MM.1S (cell line): Measurements from ENCODE around the gene TANC1.

Source experiments
- DNase-seq: peaks from one replicate; pipeline ENCODE4 v3.0.0-alpha.2; 2015
- H2AFZ ChIP-seq: fragments of 300-600 bp; sonication (generic); 2 replicates; pipeline ENCODE4 v1.6.0; 2016; ENCODE audit warnings: antibody characterized with exemption, low read length
- H3F3A ChIP-seq: fragments of 300-600 bp; sonication (generic); 2 replicates; pipeline ENCODE4 v1.6.1; 2016; ENCODE audit warnings: mild to moderate bottlenecking, antibody characterized with exemption, low read length, moderate library complexity, mixed read lengths; ENCODE audit not compliant: insufficient read depth
- H3K27ac ChIP-seq: fragments of 300-600 bp; sonication (generic); 2 replicates; pipeline ENCODE4 v1.5.1; 2016; ENCODE audit warnings: mild to moderate bottlenecking, low read length
- H3K27me3 ChIP-seq: fragments of 300-600 bp; sonication (generic); replicated peaks from 2 replicates; pipeline ENCODE4 v1.6.0; 2016; ENCODE audit warnings: low read length; ENCODE audit not compliant: insufficient read depth
- H3K36me3 ChIP-seq: fragments of 300-600 bp; sonication (generic); replicated peaks from 2 replicates; pipeline ENCODE4 v1.6.1; 2016; ENCODE audit warnings: mild to moderate bottlenecking, low read length, mixed read lengths; ENCODE audit not compliant: insufficient read depth
- H3K4me1 ChIP-seq: fragments of 300-600 bp; sonication (generic); 2 replicates; pipeline ENCODE4 v1.6.1; 2016; ENCODE audit warnings: low read length, mixed read lengths
- H3K4me2 ChIP-seq: fragments of 300-600 bp; sonication (generic); 2 replicates; pipeline ENCODE4 v1.6.0; 2016; ENCODE audit warnings: low read depth, low read length
- H3K4me3 ChIP-seq: fragments of 300-600 bp; sonication (generic); 2 replicates; pipeline ENCODE4 v1.5.1; 2016; ENCODE audit warnings: low read length, mixed read lengths
- H3K79me2 ChIP-seq: fragments of 300-600 bp; sonication (generic); 2 replicates; pipeline ENCODE4 v1.6.1; 2016; ENCODE audit warnings: mixed run types, low read length, mixed read lengths
- H3K9ac ChIP-seq: fragments of 300-600 bp; sonication (generic); 2 replicates; pipeline ENCODE4 v1.6.1; 2016; ENCODE audit warnings: low read length, mixed read lengths
- H3K9me2 ChIP-seq: fragments of 300-600 bp; sonication (generic); replicated peaks from 2 replicates; pipeline ENCODE4 v1.6.1; 2016; ENCODE audit warnings: mild to moderate bottlenecking, low read length, mixed read lengths; ENCODE audit not compliant: insufficient read depth
- H3K9me3 ChIP-seq: fragments of 300-600 bp; sonication (generic); replicated peaks from 2 replicates; pipeline ENCODE4 v1.6.1; 2016; ENCODE audit warnings: mild to moderate bottlenecking, low read length, mixed read lengths; ENCODE audit not compliant: insufficient read depth
- H4K20me1 ChIP-seq: fragments of 300-600 bp; sonication (generic); 2 replicates; pipeline ENCODE4 v1.6.1; 2016; ENCODE audit warnings: mild to moderate bottlenecking, low read length, moderate library complexity, mixed read lengths; ENCODE audit not compliant: insufficient read depth
- CTCF ChIP-seq: fragments of 300-600 bp; sonication (generic); IDR thresholded peaks from 2 replicates; pipeline ENCODE4 v1.5.1; 2016; ENCODE audit warnings: antibody characterized with exemption, low read length, mixed read lengths
- EZH2 ChIP-seq: fragments of 300-600 bp; sonication (generic); optimal IDR thresholded peaks from 2 replicates; pipeline ENCODE3; 2017; ENCODE audit warnings: low read depth, mild to moderate bottlenecking, antibody characterized with exemption, low read length, mixed read lengths
- EZH2phosphoT487 ChIP-seq: fragments of 300-600 bp; sonication (generic); IDR thresholded peaks from 2 replicates; pipeline ENCODE4 v1.6.1; 2018; ENCODE audit warnings: antibody characterized with exemption, low read length

The TANC1 gene

GRCh38 chr2:159227467-159227866, 259.0 kb downstream of the TANC1 start:
- H3K4me1 ChIP-seq: peaks cover 9% of the 10 kb centered on the region
- no peaks in the 10 kb centered on the region for H3K27me3 ChIP-seq
- TF ChIP-seq CTCF (no peak), EZH2 (no peak), EZH2phosphoT487 (no peak)
- H3K27ac ChIP-seq: no peak overlapping the region
- H3K36me3 ChIP-seq: no peaks in the 10 kb centered on the region
- no peaks in the 10 kb centered on the region for H4K20me1 ChIP-seq
- H3K4me2 ChIP-seq: no peak overlapping the region
- H3K79me2 ChIP-seq: no peaks in the 10 kb centered on the region
- H3F3A ChIP-seq: 0 out of 2 replicates have a peak, but pooled peaks cover 3% of the 10 kb centered on the region
- no peaks in the 10 kb centered on the region for H3K9me2 ChIP-seq
- no peak overlapping the region for H2AFZ ChIP-seq
- no peaks in the 10 kb centered on the region for H3K9me3 ChIP-seq
- no peak overlapping the region for H3K4me3 ChIP-seq
- H3K9ac ChIP-seq: no peak overlapping the region
- DNase-seq: no peak

- H3K9ac ChIP-seq: no peak overlapping the region
- H3K27me3 ChIP-seq: no peaks in the 10 kb centered on the region
- H3K27ac ChIP-seq: no peak overlapping the region
- no peaks in the 10 kb centered on the region for H3K9me3 ChIP-seq
- H3F3A ChIP-seq: 0 out of 2 replicates have a peak, but pooled peaks cover 3% of the 10 kb centered on the region
- no peak overlapping the region for H2AFZ ChIP-seq
- no peaks in the 10 kb centered on the region for H4K20me1 ChIP-seq
- peaks cover 9% of the 10 kb centered on the region for H3K4me1 ChIP-seq
- no peak overlapping the region for H3K4me3 ChIP-seq
- no peaks in the 10 kb centered on the region for H3K36me3 ChIP-seq
- DNase-seq: no peak
- TF ChIP-seq CTCF (no peak), EZH2 (no peak), EZH2phosphoT487 (no peak)
- no peaks in the 10 kb centered on the region for H3K9me2 ChIP-seq
- no peak overlapping the region for H3K4me2 ChIP-seq
- H3K79me2 ChIP-seq: no peaks in the 10 kb centered on the region
These were observed 259.7 kb downstream of the TANC1 start for GRCh38 chr2:159228081-159228581.

GRCh38 chr2:159229476-159230144, 261.2 kb downstream of the TANC1 start:
- TF ChIP-seq EZH2: no peak
- TF ChIP-seq EZH2phosphoT487: no peak
- no peak for TF ChIP-seq CTCF
- Histone ChIP-seq H3K36me3 (no peaks in the 10 kb centered on the region), H3K9me3 (no peaks in the 10 kb centered on the region), H3K4me2 (no peak overlapping the region), H3K4me1 (peaks cover 9% of the 10 kb centered on the region), H3K27ac (no peak overlapping the region), H4K20me1 (no peaks in the 10 kb centered on the region), H3K9me2 (no peaks in the 10 kb centered on the region), H3F3A (0 out of 2 replicates have a peak, but pooled peaks cover 3% of the 10 kb centered on the region), H2AFZ (no peak overlapping the region), H3K79me2 (no peaks in the 10 kb centered on the region), H3K4me3 (no peak overlapping the region), H3K27me3 (no peaks in the 10 kb centered on the region), H3K9ac (no peak overlapping the region)
- DNase-seq: no peak
